Mucosa of rectum (tissue), 2 donors: Measurements from ENCODE around the gene NR4A3.

Experiments
- H3K27ac ChIP-seq, 2 donors: one replicate each; pipeline ENCODE4 v1.7.0; 2013; ENCODE audit warnings: inconsistent platforms in 2 of 2, low read depth in 2 of 2, low read length in 2 of 2
- H3K27me3 ChIP-seq, 2 donors: one replicate each; pipeline ENCODE4 v1.7.0; 2013; ENCODE audit warnings: low read length in 2 of 2; ENCODE audit not compliant: control insufficient read depth in 2 of 2, insufficient read depth in 2 of 2
- H3K36me3 ChIP-seq, 2 donors: one replicate each; pipeline ENCODE4 v1.7.0; 2013; ENCODE audit warnings: low read length in 2 of 2; ENCODE audit not compliant: control insufficient read depth in 2 of 2, insufficient read depth in 2 of 2
- H3K4me1 ChIP-seq, 2 donors: one replicate each; pipeline ENCODE4 v1.7.0; 2013; ENCODE audit warnings: low read length in 2 of 2, mild to moderate bottlenecking in 1 of 2; ENCODE audit not compliant: control insufficient read depth in 2 of 2, insufficient read depth in 2 of 2
- H3K4me3 ChIP-seq, 2 donors: one replicate each; pipeline ENCODE4 v1.7.0; 2013; ENCODE audit warnings: low read length in 2 of 2
- H3K9ac ChIP-seq, 2 donors: one replicate each; pipeline ENCODE4 v1.7.0; 2013; ENCODE audit warnings: low read length in 2 of 2, low read depth in 1 of 2, mild to moderate bottlenecking in 1 of 2
- H3K9me3 ChIP-seq, 2 donors: one replicate each; pipeline ENCODE4 v1.7.0; 2013; ENCODE audit warnings: low read length in 2 of 2; ENCODE audit not compliant: control insufficient read depth in 2 of 2
- donor health status: healthy.
- donor health status: Normal muscosa, but diverticular disease.

The NR4A3 gene

DNA sequence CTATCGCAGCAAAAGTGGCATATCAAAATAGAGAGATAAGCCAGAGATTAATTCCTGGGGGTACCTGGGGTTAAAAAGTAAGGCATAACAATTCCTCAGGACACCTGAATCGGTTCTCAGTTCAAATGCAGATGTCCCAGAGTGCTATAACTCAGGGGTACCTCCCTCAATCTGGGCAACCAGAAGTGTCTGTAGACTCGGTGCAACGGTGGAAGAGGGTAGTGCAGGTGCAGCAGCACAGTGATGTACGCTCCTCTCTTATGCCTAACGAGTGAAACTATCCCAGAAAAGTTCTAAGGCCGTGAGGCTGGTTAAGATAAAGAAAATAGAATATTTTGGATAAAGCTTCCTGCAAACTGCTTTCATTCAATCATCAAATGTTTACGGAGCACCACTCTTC is 7.9 kb upstream of the NR4A3 start:
- no peaks in the 10 kb centered on the region for H3K27me3 ChIP-seq
- no peak overlapping the region for H3K27ac ChIP-seq
- no peaks in the 10 kb centered on the region for H3K9me3 ChIP-seq
- H3K9ac ChIP-seq, result no peak overlapping the region
- H3K36me3 ChIP-seq, result no peaks in the 10 kb centered on the region
- no peak overlapping the region for H3K4me3 ChIP-seq
- H3K4me1 ChIP-seq, result no peaks in the 10 kb centered on the region

DNA sequence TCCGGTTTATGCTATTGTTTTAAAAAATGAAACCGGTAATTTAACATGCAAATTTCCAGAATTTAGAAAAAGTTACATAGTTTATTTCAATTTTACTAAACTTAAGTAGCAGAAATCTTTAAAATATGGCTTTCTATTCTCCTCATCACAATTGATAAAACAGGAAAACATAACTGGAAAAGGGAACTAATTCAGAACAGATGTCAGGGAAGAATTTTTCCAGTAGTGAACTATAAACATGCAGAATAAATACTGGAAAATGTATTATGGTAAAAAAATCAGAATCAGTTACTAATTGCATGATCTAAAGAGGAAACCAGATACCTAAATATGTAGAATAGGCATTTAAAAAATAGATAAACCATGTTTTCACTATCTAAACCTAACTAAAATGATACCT is 7.3 kb upstream of the NR4A3 start:
- Histone ChIP-seq H3K27me3 (no peaks in the 10 kb centered on the region), H3K27ac (no peak overlapping the region), H3K36me3 (no peaks in the 10 kb centered on the region), H3K9me3 (no peaks in the 10 kb centered on the region), H3K9ac (no peak overlapping the region), H3K4me3 (no peak overlapping the region), H3K4me1 (peaks cover 0 to 4% of the 10 kb centered on the region in 2 donors)

DNA sequence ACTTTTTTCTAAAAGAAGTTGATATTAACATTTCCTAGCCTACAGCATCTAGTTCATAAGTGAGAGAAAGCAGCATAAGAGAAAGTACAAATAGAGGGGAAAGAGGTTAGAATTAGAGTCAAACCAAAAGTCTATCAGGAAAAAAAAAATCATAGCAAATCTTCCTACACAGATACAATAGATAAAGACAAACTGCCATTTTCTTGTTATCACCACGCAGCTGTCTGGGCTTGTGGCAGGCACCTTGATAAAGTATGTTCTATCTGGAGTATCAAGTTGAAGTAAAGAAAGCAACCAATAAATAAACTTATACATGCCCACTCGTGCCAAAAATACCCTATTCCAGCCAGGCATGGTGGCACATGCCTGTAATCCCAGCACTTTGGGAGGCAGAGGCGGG is 5.3 kb upstream of the NR4A3 start:
- Histone ChIP-seq H3K4me3 (no peak overlapping the region), H3K9ac (no peak overlapping the region), H3K4me1 (peaks cover 10 to 16% of the 10 kb centered on the region in 2 donors), H3K36me3 (no peaks in the 10 kb centered on the region), H3K9me3 (no peaks in the 10 kb centered on the region), H3K27me3 (no peaks in the 10 kb centered on the region), H3K27ac (no peak overlapping the region)

DNA sequence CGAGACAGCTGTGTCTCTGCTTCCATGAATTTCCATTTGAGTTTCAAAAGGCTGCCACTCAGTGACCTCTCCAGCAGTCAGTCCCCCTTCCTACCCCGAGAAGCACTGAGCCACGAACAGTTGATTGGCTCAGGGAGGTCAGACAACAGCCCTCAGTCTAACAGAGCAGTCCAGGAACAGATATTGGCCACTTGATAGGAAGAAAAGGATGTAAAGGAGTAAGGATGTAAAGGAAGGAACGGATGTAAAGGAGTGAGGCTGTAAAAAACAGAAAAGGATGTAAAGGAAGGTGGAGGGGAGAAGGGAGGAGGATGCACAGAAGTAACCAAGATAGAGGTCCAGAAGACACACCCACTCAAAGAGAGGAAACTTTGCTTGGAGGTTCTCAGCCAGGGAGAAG is 3.2 kb upstream of the NR4A3 start:
- H3K27ac ChIP-seq, result peak overlapping the region in 1 of 2 donors; percentile 96
- peak overlapping the region; percentile 89 for H3K4me3 ChIP-seq
- H3K4me1 ChIP-seq, result peaks cover 26 to 32% of the 10 kb centered on the region in 2 donors
- no peaks in the 10 kb centered on the region for H3K36me3 ChIP-seq
- H3K9ac ChIP-seq, result no peak overlapping the region
- no peaks in the 10 kb centered on the region for H3K9me3 ChIP-seq
- H3K27me3 ChIP-seq, result peaks cover 8 to 14% of the 10 kb centered on the region in 2 donors

DNA sequence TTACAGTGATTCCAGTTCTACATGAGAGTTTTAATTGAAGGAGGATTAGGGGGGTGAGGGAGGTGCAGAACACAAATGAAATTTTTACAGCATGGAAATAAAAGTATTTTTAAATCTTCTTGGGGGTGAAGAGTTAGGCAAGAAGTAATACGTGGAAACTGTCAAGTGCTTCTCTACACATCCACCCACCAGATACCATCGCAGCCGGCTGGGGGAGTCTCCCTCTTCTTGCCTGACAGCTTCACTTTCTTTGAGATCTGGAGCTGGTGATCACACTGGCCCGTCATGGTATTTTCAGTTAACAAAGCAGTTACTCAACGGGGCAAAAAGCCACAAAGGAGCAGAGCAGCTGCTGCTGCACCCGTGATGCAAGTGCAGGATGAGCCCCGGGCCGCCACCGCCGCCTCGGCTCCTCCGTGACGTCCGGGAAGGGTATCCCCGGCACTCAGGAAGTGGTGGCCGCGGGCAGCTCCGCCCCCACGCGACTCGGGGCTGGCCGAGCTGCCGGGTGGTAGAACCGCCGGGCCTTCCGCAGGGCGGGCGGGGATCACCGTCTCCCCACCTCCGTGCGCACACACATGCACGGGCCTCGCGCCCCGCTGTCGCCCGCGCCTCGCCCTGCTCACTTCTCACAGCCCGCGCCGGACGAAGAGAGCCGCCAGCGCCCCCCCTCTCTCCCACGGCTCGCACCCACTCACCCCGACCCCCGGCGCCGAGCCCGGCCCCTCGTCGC is 2.4 kb upstream of the NR4A3 start:
- H3K36me3 ChIP-seq, result no peaks in the 10 kb centered on the region
- no peaks in the 10 kb centered on the region for H3K9me3 ChIP-seq
- peak overlapping the region; percentile 74 to 85 for H3K9ac ChIP-seq
- peaks cover 31 to 38% of the 10 kb centered on the region in 2 donors for H3K4me1 ChIP-seq
- H3K27ac ChIP-seq, result peak overlapping the region; percentile 87 to 96
- H3K27me3 ChIP-seq, result peaks cover 9 to 22% of the 10 kb centered on the region in 2 donors
- peak overlapping the region; percentile 89 for H3K4me3 ChIP-seq

DNA sequence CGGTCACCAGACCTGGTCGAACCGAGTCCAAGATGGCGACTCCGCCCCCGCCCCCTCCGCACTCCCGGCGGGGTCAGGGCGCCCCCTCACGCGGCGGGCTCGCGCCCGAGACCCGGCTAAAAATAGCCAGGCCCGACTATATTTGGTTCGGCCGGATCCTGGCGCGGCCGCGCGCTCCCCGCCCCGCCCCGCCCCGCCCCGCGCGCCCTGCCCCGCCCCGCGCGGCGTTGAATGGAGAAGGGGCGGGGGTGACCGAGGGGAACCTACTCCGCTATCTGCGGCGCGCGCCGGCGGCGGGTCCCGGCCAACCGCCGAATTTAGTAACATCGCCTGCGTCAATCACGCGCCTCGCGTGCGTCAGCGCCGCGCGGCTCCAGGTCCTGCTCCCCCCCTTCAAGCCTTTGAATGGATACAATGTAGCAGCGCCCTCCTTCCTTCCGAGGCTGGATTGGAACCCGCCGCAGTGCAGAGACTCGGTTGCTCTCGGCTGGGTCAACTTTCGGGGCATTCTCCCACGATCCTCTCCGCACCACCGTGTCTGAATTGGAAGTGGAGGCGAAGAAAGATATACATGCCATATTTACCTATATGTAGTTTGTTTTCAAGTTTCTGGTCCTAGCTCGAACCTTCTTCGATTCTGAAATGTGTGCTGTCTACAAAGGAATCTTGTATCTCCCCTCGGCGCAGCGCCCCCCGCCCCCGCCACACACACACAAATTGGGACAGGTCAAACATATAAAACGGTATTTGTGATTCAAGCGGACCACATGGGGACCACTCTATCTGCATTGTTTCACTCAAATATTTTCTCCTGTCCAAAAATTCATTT is 1.6 kb upstream of the NR4A3 start:
- peak overlapping the region; percentile 89 to 99 for H3K4me3 ChIP-seq
- H3K27ac ChIP-seq, result peak overlapping the region; percentile 87 to 96
- H3K9ac ChIP-seq, result peak overlapping the region; percentile 74 to 85
- no peaks in the 10 kb centered on the region for H3K9me3 ChIP-seq
- H3K4me1 ChIP-seq, result peaks cover 39 to 46% of the 10 kb centered on the region in 2 donors
- H3K27me3 ChIP-seq, result peaks cover 17 to 30% of the 10 kb centered on the region in 2 donors
- no peaks in the 10 kb centered on the region for H3K36me3 ChIP-seq

DNA sequence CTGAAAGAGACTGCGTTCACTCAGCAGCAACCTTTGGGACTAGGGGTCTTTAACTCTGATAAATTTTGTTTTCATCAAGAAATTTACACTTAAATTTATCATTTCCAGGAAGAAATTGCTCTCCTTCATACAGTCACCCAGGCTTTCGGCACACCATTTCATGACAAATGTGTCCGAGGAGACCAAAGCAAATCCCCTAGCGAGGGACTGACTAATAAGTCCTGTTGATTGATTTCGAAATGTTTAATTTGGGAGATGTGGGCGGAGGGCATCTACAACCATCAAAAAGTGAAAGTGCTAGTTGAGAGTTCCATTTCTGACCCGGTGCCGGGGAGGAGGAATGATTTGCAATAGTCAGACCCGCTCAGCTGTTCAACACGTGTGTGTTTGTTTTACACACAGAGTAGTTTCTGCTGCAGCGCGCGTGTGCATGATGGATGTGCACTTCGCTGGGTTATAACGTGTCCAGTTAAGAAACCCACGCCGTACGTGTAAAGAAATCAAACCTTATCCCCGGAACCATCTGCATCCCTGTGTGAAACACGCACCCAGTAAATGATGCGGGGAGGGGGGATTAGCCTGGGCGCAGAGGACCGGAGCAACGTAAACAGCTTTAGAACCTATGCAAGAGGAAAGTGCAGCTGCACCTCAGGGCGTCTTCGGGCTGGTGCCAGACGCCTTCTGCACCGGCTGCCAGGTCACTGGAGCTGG is 845 bp upstream of the NR4A3 start:
- peaks cover 23 to 38% of the 10 kb centered on the region in 2 donors for H3K27me3 ChIP-seq
- H3K9ac ChIP-seq, result peak overlapping the region; percentile 64 to 85
- no peaks in the 10 kb centered on the region for H3K36me3 ChIP-seq
- H3K4me3 ChIP-seq, result peak overlapping the region; percentile 84 to 99
- H3K27ac ChIP-seq, result peak overlapping the region; percentile 66 to 91
- peaks cover 43 to 47% of the 10 kb centered on the region in 2 donors for H3K4me1 ChIP-seq
- no peaks in the 10 kb centered on the region for H3K9me3 ChIP-seq

DNA sequence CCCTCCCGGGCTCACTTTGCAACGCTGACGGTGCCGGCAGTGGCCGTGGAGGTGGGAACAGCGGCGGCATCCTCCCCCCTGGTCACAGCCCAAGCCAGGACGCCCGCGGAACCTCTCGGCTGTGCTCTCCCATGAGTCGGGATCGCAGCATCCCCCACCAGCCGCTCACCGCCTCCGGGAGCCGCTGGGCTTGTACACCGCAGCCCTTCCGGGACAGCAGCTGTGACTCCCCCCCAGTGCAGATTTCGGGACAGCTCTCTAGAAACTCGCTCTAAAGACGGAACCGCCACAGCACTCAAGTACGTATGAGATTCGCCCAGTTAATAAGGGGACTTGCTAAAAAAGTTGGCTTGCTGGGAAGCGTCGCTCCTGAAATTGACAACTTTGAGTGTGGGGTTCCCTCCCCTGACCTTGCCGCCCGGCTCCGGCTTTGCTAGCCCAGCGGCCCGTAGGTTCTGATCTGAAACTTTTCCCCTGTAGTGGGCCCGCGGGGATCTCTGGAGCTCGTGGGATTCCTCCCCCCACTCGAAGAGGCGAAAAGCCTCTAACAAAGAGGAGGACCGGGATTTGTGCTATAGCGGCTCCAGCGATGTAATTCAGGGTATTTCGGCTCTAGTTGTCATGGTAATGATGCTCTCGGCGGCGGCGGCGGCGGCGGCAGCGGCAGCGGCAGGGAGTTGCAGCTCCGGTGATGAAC is 572 bp downstream of the NR4A3 start:
- Histone ChIP-seq H3K4me3 (peak overlapping the region; percentile 84 to 99), H3K36me3 (no peaks in the 10 kb centered on the region), H3K4me1 (peaks cover 43 to 47% of the 10 kb centered on the region in 2 donors), H3K27ac (peak overlapping the region; percentile 66 to 91), H3K27me3 (peaks cover 31 to 50% of the 10 kb centered on the region in 2 donors), H3K9me3 (no peaks in the 10 kb centered on the region), H3K9ac (peak overlapping the region; percentile 64 to 85)

DNA sequence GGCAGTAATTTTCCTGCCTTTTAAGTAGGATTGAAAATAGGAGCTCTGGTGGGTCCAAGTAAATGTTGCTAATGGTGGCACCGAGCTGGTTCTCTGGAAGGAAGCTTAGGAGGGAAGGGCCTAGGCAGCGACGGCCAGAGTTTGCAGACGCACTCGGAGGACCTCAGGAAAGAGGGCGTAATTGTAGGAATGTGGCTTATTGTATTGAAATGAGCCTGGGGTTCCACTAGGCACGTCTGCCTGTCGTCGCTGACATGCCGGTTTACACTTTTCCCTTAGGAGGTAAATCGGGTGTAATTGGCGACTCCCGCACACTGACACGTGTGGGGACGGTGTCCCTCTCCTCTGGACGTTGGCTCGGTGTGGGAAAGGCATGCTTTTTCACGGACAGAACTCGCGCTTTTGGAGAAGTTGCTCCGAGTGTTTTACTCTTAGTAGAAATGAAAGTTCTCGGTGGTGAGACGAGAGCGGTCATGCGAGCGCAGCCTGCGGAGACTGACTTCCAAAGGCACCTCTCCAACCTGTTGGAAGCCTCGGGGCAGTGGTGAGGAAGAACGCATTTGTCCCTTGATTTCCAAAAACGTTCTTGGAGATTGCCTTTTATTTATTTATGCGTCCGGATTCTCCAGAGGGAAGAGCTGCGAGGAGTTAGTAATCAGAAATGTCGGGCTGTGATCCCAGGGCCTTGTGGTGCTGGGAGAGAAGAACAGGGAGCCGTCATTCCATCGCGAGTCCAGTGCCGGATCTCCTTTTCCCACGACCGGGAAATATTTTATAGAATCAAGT is 1.3 kb downstream of the NR4A3 start:
- H3K9me3 ChIP-seq, result no peaks in the 10 kb centered on the region
- H3K27ac ChIP-seq, result peak overlapping the region in 1 of 2 donors; percentile 91
- H3K4me1 ChIP-seq, result peaks cover 43 to 49% of the 10 kb centered on the region in 2 donors
- H3K4me3 ChIP-seq, result peak overlapping the region; percentile 84 to 99
- peaks cover 35 to 57% of the 10 kb centered on the region in 2 donors for H3K27me3 ChIP-seq
- no peaks in the 10 kb centered on the region for H3K36me3 ChIP-seq
- peak overlapping the region; percentile 63 to 64 for H3K9ac ChIP-seq
